ENCODE results near the gene LRMDA.
A peak's percentile ranks its signal among the peaks of the same experiment; 100 is the strongest.

Gene LRMDA

DNA sequence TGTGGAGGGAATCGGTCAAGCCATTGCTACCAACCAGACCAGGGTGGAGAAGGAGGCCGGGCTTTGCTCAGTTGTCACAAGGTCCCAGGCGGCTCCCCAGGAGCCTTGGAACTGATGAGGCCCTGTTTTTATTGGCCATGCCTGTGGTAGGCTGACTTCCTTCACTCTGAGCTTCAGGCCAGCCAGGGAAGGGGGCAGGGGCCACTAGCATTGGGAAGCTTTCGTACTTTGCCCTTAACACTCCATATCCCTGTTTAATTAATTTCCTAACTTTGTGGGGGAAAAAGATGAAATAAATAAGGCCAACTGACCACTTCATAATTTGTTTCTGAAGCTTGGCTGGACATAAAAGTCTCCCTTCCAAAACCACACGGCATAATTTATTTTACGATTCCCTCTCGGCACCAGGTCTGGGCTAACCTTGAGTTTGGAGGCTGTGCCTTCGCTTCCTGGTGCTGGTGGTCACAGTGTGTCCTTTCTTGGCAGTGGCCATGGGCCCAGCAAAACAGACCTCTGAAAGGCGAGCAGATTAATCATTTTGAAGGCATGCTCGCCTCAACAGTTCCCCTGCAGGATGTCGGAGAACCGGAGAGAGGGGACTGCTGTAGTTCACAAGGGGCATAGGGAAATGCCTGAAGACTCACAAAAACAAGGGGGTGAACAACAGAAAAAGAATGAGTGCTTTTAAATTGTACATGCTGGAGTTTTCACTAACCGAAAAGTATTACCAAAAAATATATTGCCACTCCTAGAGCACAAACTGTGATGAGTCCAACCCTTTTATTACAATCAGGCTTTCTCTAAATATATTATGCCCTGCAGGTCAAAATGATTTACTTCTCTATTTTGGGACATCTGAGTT is 966.0 kb downstream of the LRMDA start:
- DNase-seq (ENCODE audit: low read depth, low spot score), result peak; percentile 94
- H3K4me3 ChIP-seq (ENCODE audit: low read depth, low read length), result no peak overlapping the region
- TF ChIP-seq, protein P1, sequence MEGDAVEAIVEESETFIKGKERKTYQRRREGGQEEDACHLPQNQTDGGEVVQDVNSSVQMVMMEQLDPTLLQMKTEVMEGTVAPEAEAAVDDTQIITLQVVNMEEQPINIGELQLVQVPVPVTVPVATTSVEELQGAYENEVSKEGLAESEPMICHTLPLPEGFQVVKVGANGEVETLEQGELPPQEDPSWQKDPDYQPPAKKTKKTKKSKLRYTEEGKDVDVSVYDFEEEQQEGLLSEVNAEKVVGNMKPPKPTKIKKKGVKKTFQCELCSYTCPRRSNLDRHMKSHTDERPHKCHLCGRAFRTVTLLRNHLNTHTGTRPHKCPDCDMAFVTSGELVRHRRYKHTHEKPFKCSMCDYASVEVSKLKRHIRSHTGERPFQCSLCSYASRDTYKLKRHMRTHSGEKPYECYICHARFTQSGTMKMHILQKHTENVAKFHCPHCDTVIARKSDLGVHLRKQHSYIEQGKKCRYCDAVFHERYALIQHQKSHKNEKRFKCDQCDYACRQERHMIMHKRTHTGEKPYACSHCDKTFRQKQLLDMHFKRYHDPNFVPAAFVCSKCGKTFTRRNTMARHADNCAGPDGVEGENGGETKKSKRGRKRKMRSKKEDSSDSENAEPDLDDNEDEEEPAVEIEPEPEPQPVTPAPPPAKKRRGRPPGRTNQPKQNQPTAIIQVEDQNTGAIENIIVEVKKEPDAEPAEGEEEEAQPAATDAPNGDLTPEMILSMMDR (IDR thresholded peaks at IDR 0.05; ENCODE audit: low read depth, low read length), result no peak
- in situ Hi-C loops (cut with HindIII; ENCODE audit: low sequenced_read_pairs), result no loop called here

DNA sequence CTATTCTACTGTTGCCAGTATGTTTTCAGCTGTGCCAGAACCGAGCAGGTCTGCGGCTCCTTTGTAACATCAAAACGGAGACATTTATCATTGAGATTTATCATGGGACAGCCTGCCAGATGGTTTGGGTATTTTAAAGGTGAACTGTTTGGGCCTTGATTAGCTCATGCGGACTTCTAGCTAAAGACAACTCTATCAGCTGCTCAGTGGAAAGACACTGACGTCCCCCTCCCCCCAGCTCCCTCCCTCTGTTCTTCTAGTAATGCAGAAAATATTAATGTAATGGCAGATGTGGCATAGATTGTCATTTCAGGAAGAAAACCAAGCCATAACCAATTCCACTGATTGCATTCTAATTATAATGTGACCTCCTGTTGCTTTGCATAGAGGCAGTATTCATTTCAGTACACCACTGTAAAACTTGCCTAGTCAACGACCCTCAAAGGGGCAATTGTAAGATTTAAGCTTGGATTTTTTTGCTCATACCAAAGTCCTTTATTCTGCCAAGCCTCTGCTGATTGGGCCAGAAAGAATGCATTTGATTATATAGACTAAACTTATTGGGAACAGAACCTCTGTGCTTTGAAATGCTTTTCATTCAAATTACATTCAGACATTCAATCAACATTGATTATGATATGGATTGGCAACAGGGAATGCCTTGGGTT is 966.8 kb downstream of the LRMDA start:
- H3K4me3 ChIP-seq (ENCODE audit: low read depth, low read length), result no peak overlapping the region
- DNase-seq (ENCODE audit: low read depth, low spot score), result no peak
- TF ChIP-seq, protein P1 (IDR thresholded peaks at IDR 0.05; ENCODE audit: low read depth, low read length), result no peak
- in situ Hi-C loops (cut with HindIII; ENCODE audit: low sequenced_read_pairs), result no loop called here

DNA sequence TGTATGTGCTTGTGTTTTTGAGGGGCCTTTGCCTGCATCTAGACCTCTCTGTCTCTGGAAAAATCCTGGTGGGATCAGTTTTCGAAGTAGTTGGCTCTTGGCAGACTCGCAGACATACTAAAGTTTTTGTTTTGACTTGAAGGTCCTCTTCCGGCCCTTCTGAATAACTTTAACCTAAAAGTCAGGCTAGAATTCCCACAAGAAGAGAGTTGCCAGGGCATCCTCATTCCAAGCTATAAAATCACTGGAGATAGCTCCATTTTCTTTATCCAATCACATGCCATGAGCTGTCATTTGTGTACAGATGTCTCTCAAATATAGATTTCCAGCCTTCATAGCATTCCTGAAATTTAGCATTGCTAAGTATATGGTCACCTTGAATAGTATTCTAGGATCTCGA is 967.8 kb downstream of the LRMDA start:
- DNase-seq (ENCODE audit: low read depth, low spot score), result no peak
- in situ Hi-C loops (cut with HindIII; ENCODE audit: low sequenced_read_pairs), result no loop called here
- TF ChIP-seq, protein P1 (IDR thresholded peaks at IDR 0.05; ENCODE audit: low read depth, low read length), result no peak
- H3K4me3 ChIP-seq (ENCODE audit: low read depth, low read length), result no peak overlapping the region

DNA sequence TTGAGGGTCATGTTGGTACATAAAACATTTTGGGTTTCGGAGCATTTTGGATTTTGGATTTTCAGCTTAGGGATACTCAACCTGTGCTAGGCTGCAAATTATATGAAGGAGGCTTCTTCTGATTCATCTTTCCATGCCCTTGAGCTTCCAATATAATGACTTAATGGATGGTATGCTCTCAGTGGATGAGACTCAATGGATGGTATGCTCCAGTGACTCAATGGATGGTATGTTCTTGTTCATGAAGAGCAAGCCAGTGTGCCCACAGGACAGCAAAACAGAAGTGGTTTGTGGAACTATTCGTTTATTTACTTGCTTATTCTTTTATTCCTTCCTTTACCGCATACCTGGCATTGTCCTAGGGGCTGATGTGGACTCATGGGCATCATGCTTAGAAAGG is 969.6 kb downstream of the LRMDA start:
- DNase-seq (ENCODE audit: low read depth, low spot score), result no peak
- TF ChIP-seq, protein P1 (IDR thresholded peaks at IDR 0.05; ENCODE audit: low read depth, low read length), result no peak
- in situ Hi-C loops (cut with HindIII; ENCODE audit: low sequenced_read_pairs), result no loop called here

DNA sequence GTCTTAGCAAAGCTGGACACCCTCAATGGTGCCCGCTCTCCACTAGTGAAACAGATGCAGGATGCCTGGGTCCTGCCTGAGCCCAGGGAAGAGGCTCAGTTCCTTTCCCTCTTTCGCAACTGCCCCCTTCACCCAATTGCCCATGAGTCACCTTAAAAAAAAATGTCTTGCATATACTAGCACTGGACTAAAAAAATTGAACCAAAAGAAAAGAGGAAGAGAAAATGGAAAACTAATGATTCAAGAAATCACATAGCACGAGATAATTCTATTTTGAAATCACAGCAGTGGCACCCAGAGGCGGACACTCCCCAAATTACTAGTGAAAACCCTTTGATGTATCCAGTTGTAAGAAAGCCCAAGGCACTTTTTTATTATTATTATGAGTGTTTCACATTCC is 972.5 kb downstream of the LRMDA start:
- in situ Hi-C loops (cut with HindIII; ENCODE audit: low sequenced_read_pairs), result no loop called here
- TF ChIP-seq, protein P1 (IDR thresholded peaks at IDR 0.05; ENCODE audit: low read depth, low read length), result no peak

More for the DNA sequence above, 969.6 kb downstream of the LRMDA start:
- H3K4me3 ChIP-seq (ENCODE audit: low read depth, low read length), result no peak overlapping the region

DNA sequence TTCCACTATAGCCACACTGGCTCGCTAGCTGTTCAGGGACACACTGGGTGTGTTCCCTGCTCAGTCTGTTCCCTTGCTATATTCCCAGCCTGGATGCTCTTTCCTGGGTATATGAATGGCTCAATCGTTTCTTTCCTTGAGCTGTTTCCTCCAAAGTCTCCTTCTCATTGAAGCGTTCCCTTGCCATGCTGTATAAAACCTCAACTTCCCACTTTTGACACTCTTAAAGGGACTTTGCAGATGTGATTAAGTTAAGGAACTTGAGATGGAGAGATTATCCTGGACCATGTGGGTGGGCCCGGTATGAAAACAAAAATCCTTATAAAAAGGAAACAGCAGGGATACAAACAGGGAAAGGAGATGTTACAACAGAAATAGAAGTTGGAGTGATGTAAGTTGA is 973.1 kb downstream of the LRMDA start:
- H3K4me3 ChIP-seq (ENCODE audit: low read depth, low read length), result no peak overlapping the region
- in situ Hi-C loops (cut with HindIII; ENCODE audit: low sequenced_read_pairs), result no loop called here
- no peak for DNase-seq (ENCODE audit: low read depth, low spot score)
- TF ChIP-seq, protein P1 (IDR thresholded peaks at IDR 0.05; ENCODE audit: low read depth, low read length), result no peak

More for the DNA sequence above, 972.5 kb downstream of the LRMDA start:
- no peak overlapping the region for H3K4me3 ChIP-seq (ENCODE audit: low read depth, low read length)
- DNase-seq (ENCODE audit: low read depth, low spot score), result no peak

All from astrocyte of the spinal cord (primary cell).